ENCODE results near the gene KCNK7.

DNA sequence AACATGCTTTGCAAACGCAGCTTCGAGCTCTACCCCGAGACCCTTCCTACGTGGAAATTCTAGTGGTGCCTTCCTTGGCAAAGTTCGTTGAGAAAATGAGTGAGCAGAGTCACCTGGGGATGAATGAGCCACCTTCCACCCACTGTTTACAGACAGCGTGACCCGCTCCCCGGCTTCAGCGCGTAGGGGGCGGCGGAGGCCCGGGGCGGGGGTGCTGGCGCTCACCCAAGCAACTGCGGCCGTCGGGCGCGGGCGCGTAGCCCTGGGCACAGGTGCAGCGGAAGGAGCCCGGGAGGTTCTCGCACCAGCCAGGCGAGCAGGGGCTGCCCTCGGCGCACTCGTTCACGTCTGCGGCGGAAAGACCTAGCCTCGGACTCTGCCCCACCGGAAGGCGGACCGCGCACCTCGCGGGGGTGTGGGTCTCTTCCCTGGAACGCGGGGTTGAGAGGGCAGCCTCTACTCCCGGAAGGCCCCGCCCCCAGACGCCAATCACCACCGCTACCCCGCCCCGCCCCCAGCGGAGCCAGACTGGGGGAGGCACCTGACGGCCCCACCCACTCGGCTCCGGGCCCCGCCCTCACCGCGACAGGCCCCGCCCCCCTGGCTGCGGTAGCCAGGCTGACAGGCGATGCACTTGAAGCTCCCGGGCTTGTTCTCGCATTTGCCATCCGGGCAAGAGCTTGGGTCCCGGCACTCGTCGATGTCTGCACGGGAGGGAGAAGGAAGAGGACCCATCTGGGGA lies 49.2 kb downstream of the KCNK7 start:
- TF ChIP-seq CTCF (conservative IDR thresholded peaks at IDR 0.05; ENCODE audit: low read depth, low read length) (no peak), EZH2 (IDR thresholded peaks at IDR 0.05; ENCODE audit: low read length, unreplicated experiment) (no peak), EZH2phosphoT487 (IDR thresholded peaks at IDR 0.05; ENCODE audit: borderline replicate concordance, low read length) (no peak)
